Peyer's patch (tissue), 4 donors: ENCODE data around the gene RABGEF1. TPM values are rescaled to one million over a fixed set of nuclear protein-coding genes. Genes with fewer than 3 reads are reported as not detected.

Experiments
- DNase-seq, 3 donors: peaks; one replicate each; pipeline ENCODE4 v3.0.0-alpha.2; 2017 to 2019
- H3K27ac ChIP-seq, 4 donors: fragments of 200-600 bp; sonication (generic); one replicate each; pipeline ENCODE4 v1.5.1; 2016 to 2019
- H3K27me3 ChIP-seq, 2 donors: fragments of 200-600 bp; sonication (generic); one replicate each; pipeline ENCODE4 v1.5.1; 2019
- H3K36me3 ChIP-seq, 3 donors: fragments of 200-600 bp; sonication (generic); one replicate each; pipeline ENCODE4 v1.5.1; 2016 to 2019
- H3K4me1 ChIP-seq, 4 donors: fragments of 200-600 bp; sonication (generic); one replicate each; pipeline ENCODE4 v1.5.1; 2016 to 2019
- H3K4me3 ChIP-seq, 4 donors: fragments of 200-600 bp; sonication (generic); 1 replicate in 3 of 4; 2 replicates in 1 of 4; pipeline ENCODE4 v1.5.1; 2016 to 2019; ENCODE audit warnings: mild to moderate bottlenecking in 1 of 4
- H3K9me3 ChIP-seq, 4 donors: fragments of 200-600 bp; sonication (generic); one replicate each; pipeline ENCODE4 v1.5.1; 2016 to 2019; ENCODE audit warnings: mild to moderate bottlenecking in 1 of 4
- POLR2A ChIP-seq, 2 donors: fragments of 450-650 bp; IDR thresholded peaks; one replicate each; pipeline ENCODE4 v1.5.1; 2017; ENCODE audit warnings: antibody characterized with exemption in 2 of 2, mild to moderate bottlenecking in 2 of 2, moderate library complexity in 2 of 2
- small RNA-seq, 2 donors: library from RNA; depleted of rRNA; stranded (forward); fragments of <200 nt; gene quantifications; one replicate each; pipeline ENCODE3, GENCODE V24; 2016
- total RNA-seq, 4 donors: library from RNA; depleted of rRNA; stranded (reverse); fragments of >200 nt; gene quantifications; one replicate each; pipeline ENCODE4 v1.1.0, GENCODE V29; 2016
- TF ChIP-seq, protein P1 (sequence below), 6 experiments: fragments of 450-650 bp in 4 of 6; fragments of 200-600 bp in 2 of 6; sonication (generic) in 1 of 6; IDR thresholded peaks; one replicate each; pipeline ENCODE4 v1.5.1; 2017 to 2019; ENCODE audit warnings: antibody characterized with exemption in 6 of 6, mild to moderate bottlenecking in 3 of 6, moderate library complexity in 1 of 6

Gene RABGEF1
- total RNA-seq, 4 donors from 2014 or later, result 24.2 to 47.9 (median 28.1) TPM

DNA sequence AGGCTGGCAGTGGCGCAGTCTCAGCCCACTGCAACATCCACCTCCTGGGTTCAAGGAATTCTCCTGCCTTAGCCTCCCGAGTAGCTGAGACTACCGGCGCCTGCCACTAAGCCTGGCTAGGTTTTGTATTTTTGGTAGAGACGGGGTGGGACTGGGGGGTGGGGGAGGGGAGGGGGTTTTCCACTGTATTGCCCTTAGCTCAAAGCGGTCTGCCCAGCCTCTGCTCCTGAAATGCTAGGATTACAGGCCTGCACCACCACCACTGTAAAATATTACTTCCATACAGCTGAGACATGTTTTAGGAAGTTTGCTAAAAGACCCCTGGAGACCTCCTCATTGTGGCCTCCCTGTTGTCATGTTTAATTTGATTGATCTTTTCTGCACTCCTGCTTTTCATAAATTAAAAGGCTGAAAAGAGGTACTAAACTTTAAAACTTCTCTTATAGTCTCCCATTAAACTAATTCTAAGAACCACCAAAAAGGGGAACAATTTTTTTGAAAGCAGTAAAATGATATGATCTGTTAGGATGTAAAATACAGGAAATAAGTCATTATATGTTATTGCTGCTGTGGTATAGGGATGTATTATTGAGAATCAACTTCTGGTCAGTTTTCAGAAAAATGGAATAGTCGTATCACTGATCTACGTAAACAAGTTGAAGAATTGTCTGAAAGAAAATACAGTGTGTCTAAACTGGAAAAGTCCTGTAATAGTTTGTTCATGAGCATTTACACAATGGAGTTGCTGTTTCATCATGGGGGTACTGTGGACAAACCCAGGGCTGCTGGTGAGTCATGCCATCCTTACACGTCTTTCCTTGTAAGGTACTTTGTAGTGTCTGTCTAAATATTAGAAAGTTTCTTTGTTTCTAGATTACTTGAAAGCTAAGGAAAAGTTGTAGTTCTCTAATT, 107.6 kb downstream of the RABGEF1 start:
- Histone ChIP-seq H3K27me3 (no peaks in the 10 kb centered on the region), H3K4me3 (no peak overlapping the region), H3K36me3 (no peaks in the 10 kb centered on the region), H3K4me1 (peaks cover 0 to 14% (median 0%) of the 10 kb centered on the region in 4 donors), H3K27ac (no peak overlapping the region), H3K9me3 (no peaks in the 10 kb centered on the region)
- no peak for DNase-seq
- TF ChIP-seq, protein P1, sequence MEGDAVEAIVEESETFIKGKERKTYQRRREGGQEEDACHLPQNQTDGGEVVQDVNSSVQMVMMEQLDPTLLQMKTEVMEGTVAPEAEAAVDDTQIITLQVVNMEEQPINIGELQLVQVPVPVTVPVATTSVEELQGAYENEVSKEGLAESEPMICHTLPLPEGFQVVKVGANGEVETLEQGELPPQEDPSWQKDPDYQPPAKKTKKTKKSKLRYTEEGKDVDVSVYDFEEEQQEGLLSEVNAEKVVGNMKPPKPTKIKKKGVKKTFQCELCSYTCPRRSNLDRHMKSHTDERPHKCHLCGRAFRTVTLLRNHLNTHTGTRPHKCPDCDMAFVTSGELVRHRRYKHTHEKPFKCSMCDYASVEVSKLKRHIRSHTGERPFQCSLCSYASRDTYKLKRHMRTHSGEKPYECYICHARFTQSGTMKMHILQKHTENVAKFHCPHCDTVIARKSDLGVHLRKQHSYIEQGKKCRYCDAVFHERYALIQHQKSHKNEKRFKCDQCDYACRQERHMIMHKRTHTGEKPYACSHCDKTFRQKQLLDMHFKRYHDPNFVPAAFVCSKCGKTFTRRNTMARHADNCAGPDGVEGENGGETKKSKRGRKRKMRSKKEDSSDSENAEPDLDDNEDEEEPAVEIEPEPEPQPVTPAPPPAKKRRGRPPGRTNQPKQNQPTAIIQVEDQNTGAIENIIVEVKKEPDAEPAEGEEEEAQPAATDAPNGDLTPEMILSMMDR (IDR thresholded peaks at IDR 0.05), result no peak

DNA sequence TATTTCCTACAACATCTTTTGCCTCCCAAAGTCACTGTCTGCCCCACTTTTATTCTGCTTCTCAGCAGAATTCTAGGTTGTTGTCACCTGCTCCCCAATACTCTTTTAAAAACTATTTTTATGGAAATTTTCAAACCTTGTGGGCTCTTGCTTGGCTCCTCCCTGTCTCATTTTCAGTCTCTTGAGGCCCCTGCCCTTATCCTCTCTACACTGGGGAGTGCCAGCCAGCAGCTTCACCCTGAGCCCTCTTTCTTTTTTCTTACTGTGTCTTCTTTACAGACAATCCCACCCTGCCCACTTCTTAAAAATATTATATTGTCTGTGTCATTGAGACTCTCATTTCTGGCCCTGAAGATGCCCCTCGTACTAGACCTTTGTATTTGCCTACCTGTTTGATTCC, 118.8 kb downstream of the RABGEF1 start:
- H3K27me3 ChIP-seq, result no peaks in the 10 kb centered on the region
- DNase-seq, result no peak
- H3K27ac ChIP-seq, result no peak overlapping the region
- peaks cover 0 to 22% (median 0%) of the 10 kb centered on the region in 3 donors for H3K36me3 ChIP-seq
- TF ChIP-seq, protein P1 (IDR thresholded peaks at IDR 0.05), result no peak
- TF ChIP-seq POLR2A (IDR thresholded peaks at IDR 0.05), result no peak
- H3K4me1 ChIP-seq, result no peaks in the 10 kb centered on the region
- H3K4me3 ChIP-seq, result no peak overlapping the region
- H3K9me3 ChIP-seq, result no peaks in the 10 kb centered on the region

DNA sequence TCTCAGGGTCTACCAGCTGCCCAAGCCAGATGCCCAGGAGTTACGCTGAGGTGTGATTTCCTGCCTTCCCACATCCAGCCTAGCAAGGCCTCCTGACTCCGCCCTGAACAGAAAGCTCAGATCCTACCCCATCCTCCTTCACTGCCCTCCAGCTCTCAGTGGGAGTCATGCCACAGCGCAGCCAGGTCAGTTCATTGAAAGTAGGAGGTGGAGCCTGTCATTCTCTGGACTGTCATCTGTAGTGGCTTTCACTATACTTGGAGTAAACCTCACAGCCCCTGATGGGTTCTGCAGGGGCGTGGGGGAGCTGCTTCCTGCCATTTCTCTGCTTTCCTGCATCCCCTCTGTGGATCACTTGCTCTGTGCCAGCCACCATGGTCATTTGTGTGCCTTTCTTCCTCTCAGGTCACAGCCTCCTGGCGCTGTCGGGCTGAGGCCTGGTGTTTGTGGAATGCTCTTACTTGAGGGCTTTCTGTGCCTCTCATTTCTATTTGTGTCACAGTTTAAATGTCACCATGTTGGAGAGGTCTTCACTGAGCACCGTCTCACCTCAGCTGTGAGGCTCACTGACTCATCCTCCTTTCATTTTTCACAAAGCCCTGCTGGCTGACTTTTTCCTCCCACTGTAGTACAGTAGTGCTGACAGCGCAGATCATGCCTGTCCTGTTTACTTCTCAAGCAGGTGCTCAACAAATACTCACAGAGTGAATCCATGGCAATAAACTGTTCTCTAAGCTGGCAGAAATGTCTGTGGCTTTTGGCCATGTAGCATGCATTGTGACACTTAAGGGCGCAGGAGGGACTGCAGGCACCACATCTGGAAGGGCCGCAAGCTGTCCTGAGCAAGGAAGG, 119.5 kb downstream of the RABGEF1 start:
- no peak for TF ChIP-seq POLR2A (IDR thresholded peaks at IDR 0.05)
- TF ChIP-seq, protein P1 (IDR thresholded peaks at IDR 0.05), result no peak
- no peak overlapping the region for H3K27ac ChIP-seq
- no peaks in the 10 kb centered on the region for H3K9me3 ChIP-seq
- no peaks in the 10 kb centered on the region for H3K27me3 ChIP-seq
- no peaks in the 10 kb centered on the region for H3K4me1 ChIP-seq
- no peak for DNase-seq
- no peak overlapping the region for H3K4me3 ChIP-seq
- peaks cover 0 to 22% (median 0%) of the 10 kb centered on the region in 3 donors for H3K36me3 ChIP-seq

DNA sequence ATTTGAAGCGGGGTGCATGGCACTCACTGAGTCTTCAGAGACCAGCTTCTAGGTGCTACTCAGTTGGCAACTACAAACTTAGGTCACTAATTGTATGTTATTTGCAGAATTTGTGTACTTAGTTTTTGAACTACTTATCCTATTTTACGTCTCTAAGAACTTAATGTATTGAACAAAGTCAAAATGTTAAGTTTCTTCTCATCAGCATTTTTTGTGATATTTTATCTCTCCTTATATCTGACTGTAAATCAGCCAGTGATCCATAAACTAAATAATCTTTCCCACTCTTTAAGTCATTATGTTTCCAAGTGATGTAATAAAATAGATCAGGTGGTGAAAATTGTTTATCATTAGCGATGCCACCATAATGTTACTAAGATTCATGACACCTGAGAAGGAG, 120.2 kb downstream of the RABGEF1 start:
- TF ChIP-seq, protein P1 (IDR thresholded peaks at IDR 0.05), result no peak
- TF ChIP-seq POLR2A (IDR thresholded peaks at IDR 0.05), result no peak
- Histone ChIP-seq H3K27ac (no peak overlapping the region), H3K9me3 (no peaks in the 10 kb centered on the region), H3K4me3 (no peak overlapping the region), H3K4me1 (no peaks in the 10 kb centered on the region), H3K36me3 (peaks cover 0 to 22% (median 0%) of the 10 kb centered on the region in 3 donors), H3K27me3 (no peaks in the 10 kb centered on the region)
- DNase-seq, result no peak

Small RNA genes within 50 kb of the gene (small RNA-seq; reads per million reads assigned to genes)
- 0 reads per million in 2 donors for gene AC027644.2

Other genes starting within 250 kb of the RABGEF1 start
- 10 to 100 TPM in 2 of 4 donors, 1 to 10 TPM in 2; 6.6 to 20.7 (median 14.3) TPM for gene KCTD7, start 111.9 kb upstream of the RABGEF1 start, total RNA-seq
- 100 to 1,000 TPM in 3 of 4 donors, 10 to 100 TPM in 1; 61.9 to 125 (median 115) TPM for gene TMEM248, start 180.5 kb downstream of the RABGEF1 start, total RNA-seq